ENCODE data around the gene CNBP. TPM values are rescaled to one million over a fixed set of nuclear protein-coding genes. Genes with fewer than 3 reads are reported as not detected.

Gene CNBP
- total and polyA plus RNA-seq, 2 experiments from 2014 or later = 348 to 444 TPM

- TF ChIP-seq POLR2AphosphoS5 (IDR thresholded peaks at IDR 0.05; ENCODE audit: low read depth) = peak; percentile 94
Observed at GRCh38 chr3:129183569-129184395, at the start of gene CNBP (continued).

GRCh38 chr3:129231331-129232119, 47.8 kb upstream of the CNBP start:
- Histone ChIP-seq H4K20me1 (replicated peaks; ENCODE audit: insufficient read depth) (no peaks in the 10 kb centered on the region), H2AFZ (peak overlapping the region; percentile 59; the same call in 1 of the 2 replicates), H3K36me3 (ENCODE audit: insufficient read depth) (no peaks in the 10 kb centered on the region), H3F3A (replicated peaks; ENCODE audit: low read depth) (no peaks in the 10 kb centered on the region), H3K4me1 (ENCODE audit: insufficient read depth) (no peaks in the 10 kb centered on the region), H3K9me2 (ENCODE audit: insufficient read depth) (no peaks in the 10 kb centered on the region), H3K79me2 (replicated peaks; ENCODE audit: insufficient read depth) (no peaks in the 10 kb centered on the region), H3K27ac (ENCODE audit: low read depth) (no peak overlapping the region), H3K4me2 (no peak overlapping the region), H3K4me3 (no peak overlapping the region), H3K27me3 (ENCODE audit: insufficient read depth) (no peaks in the 10 kb centered on the region)
- H3K9me3 Mint-ChIP-seq = no peaks in the 10 kb centered on the region
- peaks cover 14% of the 10 kb centered on the region for H3K27me3 Mint-ChIP-seq (ENCODE audit: insufficient read depth, low read depth, poor library complexity)
- DNase-seq (ENCODE audit: low spot score) (no peak), ATAC-seq (no peak)
- no peak overlapping the region for H3K4me3 Mint-ChIP-seq
- H3K36me3 Mint-ChIP-seq (ENCODE audit: low read depth) = no peaks in the 10 kb centered on the region
- H3K27ac Mint-ChIP-seq = no peak overlapping the region
- H3K4me1 Mint-ChIP-seq = peaks cover 28% of the 10 kb centered on the region
- no peak for TF ChIP-seq ZNF114 (CRISPR knock-in tag; IDR thresholded peaks at IDR 0.05)
- no peak for TF ChIP-seq REST (IDR thresholded peaks at IDR 0.05; ENCODE audit: unreplicated experiment)
- TF ChIP-seq ZNF331 (CRISPR knock-in tag; IDR thresholded peaks at IDR 0.05; ENCODE audit: low read depth) = no peak
- no peak for TF ChIP-seq POLR2AphosphoS5 (IDR thresholded peaks at IDR 0.05; ENCODE audit: low read depth)
- TF ChIP-seq STAT1 (IDR thresholded peaks at IDR 0.05; ENCODE audit: unreplicated experiment) = no peak
- no peak for TF ChIP-seq ZNF462 (CRISPR knock-in tag; IDR thresholded peaks at IDR 0.05)
- no peak for TF ChIP-seq EZH2 (IDR thresholded peaks at IDR 0.05; ENCODE audit: low read depth, unreplicated experiment)
- TF ChIP-seq CREB1 (CRISPR knock-in tag; IDR thresholded peaks at IDR 0.05; ENCODE audit: low read depth) = no peak
- TF ChIP-seq NANOG (IDR thresholded peaks at IDR 0.05; ENCODE audit: borderline replicate concordance) = no peak
- TF ChIP-seq JUNB (IDR thresholded peaks at IDR 0.05; ENCODE audit: unreplicated experiment) = no peak
- TF ChIP-seq CTCF (conservative IDR thresholded peaks at IDR 0.05; ENCODE audit: low read depth in 2 of 2) = no peak
